HuH-7 (cell line): Measurements from ENCODE around the gene MAP3K15.
"Not testable (repeated sequence)": the region's sequence is repeated elsewhere in the genome, so short reads cannot be mapped to it uniquely, and the experiment has no call there.

ENCODE experiments used
- DNase-seq: peaks from one replicate; pipeline ENCODE4 v3.0.0; 2011; ENCODE audit warnings: low spot score

Gene MAP3K15

GRCh38 chrX:19532709-19533108 lies 17.4 kb upstream of the MAP3K15 start:
- DNase-seq: no peak

GRCh38 chrX:19517965-19518364 lies 2.7 kb upstream of the MAP3K15 start:
- no peak for DNase-seq

GRCh38 chrX:19515615-19516105 lies 352 bp upstream of the MAP3K15 start:
- no peak for DNase-seq

- peak; percentile 24 for DNase-seq
These were observed 1.9 kb downstream of the MAP3K15 start for GRCh38 chrX:19513383-19513782.

GRCh38 chrX:19512961-19513360 lies 2.3 kb downstream of the MAP3K15 start:
- DNase-seq: no peak

- DNase-seq: no peak
These were observed 2.9 kb downstream of the MAP3K15 start for GRCh38 chrX:19512359-19512758.

- not testable (repeated sequence) for DNase-seq
These were observed 3.5 kb downstream of the MAP3K15 start for GRCh38 chrX:19511796-19512195.

GRCh38 chrX:19496711-19497110 lies 18.6 kb downstream of the MAP3K15 start:
- no peak for DNase-seq

- DNase-seq: peak; percentile 6
These were observed 27.6 kb downstream of the MAP3K15 start for GRCh38 chrX:19487520-19488200.

- DNase-seq: no peak
These were observed 35.9 kb downstream of the MAP3K15 start for GRCh38 chrX:19479458-19479857.

GRCh38 chrX:19468383-19468782 lies 46.9 kb downstream of the MAP3K15 start:
- DNase-seq: not testable (repeated sequence)

GRCh38 chrX:19462879-19463278 lies 52.4 kb downstream of the MAP3K15 start:
- no peak for DNase-seq

GRCh38 chrX:19462231-19462630 lies 53.1 kb downstream of the MAP3K15 start:
- DNase-seq: no peak

GRCh38 chrX:19457662-19458061 lies 57.6 kb downstream of the MAP3K15 start:
- DNase-seq: no peak

- peak; percentile 12 for DNase-seq
These were observed 67.2 kb downstream of the MAP3K15 start for GRCh38 chrX:19448077-19448476.

- DNase-seq: peak; percentile 15
These were observed 68.9 kb downstream of the MAP3K15 start for GRCh38 chrX:19446397-19446796.

- not testable (repeated sequence) for DNase-seq
These were observed 69.5 kb downstream of the MAP3K15 start for GRCh38 chrX:19445772-19446171.

- no peak for DNase-seq
These were observed 71.3 kb downstream of the MAP3K15 start for GRCh38 chrX:19443869-19444526.

- DNase-seq: no peak
These were observed 74.6 kb downstream of the MAP3K15 start for GRCh38 chrX:19440713-19441112.

- not testable (repeated sequence) for DNase-seq
These were observed 92.6 kb downstream of the MAP3K15 start for GRCh38 chrX:19422661-19423060.

- DNase-seq: no peak
These were observed 105.0 kb downstream of the MAP3K15 start for GRCh38 chrX:19410259-19410658.

- DNase-seq: no peak
These were observed 111.6 kb downstream of the MAP3K15 start for GRCh38 chrX:19403696-19404095.

GRCh38 chrX:19392703-19393102 lies 122.6 kb downstream of the MAP3K15 start:
- no peak for DNase-seq

- DNase-seq: no peak
These were observed 123.2 kb downstream of the MAP3K15 start for GRCh38 chrX:19392078-19392477.
